Common myeloid progenitor, CD34-positive (primary cell): ENCODE measurements around the gene CREB3L4.
"Not testable (repeated sequence)": the region's sequence is repeated elsewhere in the genome, so short reads cannot be mapped to it uniquely, and the experiment has no call there.

Experiments used
- CTCF ChIA-PET: fragments of 350-600 bp; sonication (Branson Sonifier 250); formaldehyde crosslinking; loops from one replicate; lab custom pipeline; 2021; ENCODE audit warnings: antibody characterized with exemption; lab: Charles Lee
- POLR2A ChIA-PET: fragments of 350-600 bp; sonication (Branson Sonifier 250); formaldehyde crosslinking; loops from one replicate; lab custom pipeline; 2021; ENCODE audit warnings: antibody characterized with exemption; lab: Charles Lee
- DNase-seq, 3 donors: peaks; one replicate each; pipeline versions ENCODE4 v3.0.0 to v3.0.0-alpha.2; 2013
- H3K27ac ChIP-seq, 2 experiments: 1 replicate in 1 of 2; 2 replicates in 1 of 2; pipeline ENCODE4 v1.7.0; 2013; ENCODE audit warnings: inconsistent platforms in 2 of 2, low read length in 2 of 2, mild to moderate bottlenecking in 2 of 2, low read depth in 1 of 2, moderate library complexity in 1 of 2; ENCODE audit not compliant: severe bottlenecking in 2 of 2, insufficient read depth in 1 of 2, poor library complexity in 1 of 2
- H3K27me3 ChIP-seq, 5 experiments: replicated peaks in 2 of 5; 1 replicate in 3 of 5; 2 replicates in 2 of 5; pipeline versions ENCODE4 v1.6.1 to v1.7.0; 2013; ENCODE audit warnings: low read length in 4 of 5, mild to moderate bottlenecking in 2 of 5, moderate library complexity in 2 of 5, inconsistent platforms in 1 of 5; ENCODE audit not compliant: insufficient read depth in 5 of 5, control insufficient read depth in 4 of 5
- H3K36me3 ChIP-seq, 4 experiments: 1 replicate in 2 of 4; 2 replicates in 2 of 4; pipeline versions ENCODE4 v1.6.1 to v1.7.0; 2013; ENCODE audit warnings: low read length in 3 of 4, control low read depth in 1 of 4, mild to moderate bottlenecking in 1 of 4; ENCODE audit not compliant: control insufficient read depth in 4 of 4, insufficient read depth in 4 of 4
- H3K4me1 ChIP-seq, 4 experiments: 1 replicate in 3 of 4; 2 replicates in 1 of 4; pipeline versions ENCODE4 v1.6.1 to v1.7.1; 2013; ENCODE audit warnings: low read length in 3 of 4, mild to moderate bottlenecking in 3 of 4, control low read depth in 1 of 4, inconsistent platforms in 1 of 4, moderate library complexity in 1 of 4; ENCODE audit not compliant: control insufficient read depth in 4 of 4, insufficient read depth in 4 of 4; ENCODE audit errors: control extremely low read depth in 1 of 4
- H3K4me3 ChIP-seq, 7 experiments: 1 replicate in 4 of 7; 2 replicates in 3 of 7; pipeline versions ENCODE4 v1.5.1 to v1.7.0; 2013; ENCODE audit warnings: mild to moderate bottlenecking in 7 of 7, low read length in 6 of 7, moderate library complexity in 6 of 7, inconsistent platforms in 2 of 7, low read depth in 2 of 7, control low read depth in 1 of 7; ENCODE audit not compliant: insufficient read depth in 4 of 7, control insufficient read depth in 1 of 7; ENCODE audit errors: extremely low read depth in 1 of 7
- H3K9me3 ChIP-seq, 5 experiments: 1 replicate in 4 of 5; 2 replicates in 1 of 5; pipeline versions ENCODE4 v1.6.1 to v1.7.1; 2013; ENCODE audit warnings: low read length in 4 of 5, mild to moderate bottlenecking in 2 of 5, inconsistent platforms in 1 of 5, low read depth in 1 of 5, moderate library complexity in 1 of 5; ENCODE audit not compliant: control insufficient read depth in 4 of 5, insufficient read depth in 2 of 5; ENCODE audit errors: control extremely low read depth in 1 of 5
- WGBS: methylation state at CpG from one replicate; pipeline ENCODE4 v1.1.5; 2013; ENCODE audit not compliant: insufficient coverage; 5-methylcytosine and 5-hydroxymethylcytosine counted together

The CREB3L4 gene

DNA sequence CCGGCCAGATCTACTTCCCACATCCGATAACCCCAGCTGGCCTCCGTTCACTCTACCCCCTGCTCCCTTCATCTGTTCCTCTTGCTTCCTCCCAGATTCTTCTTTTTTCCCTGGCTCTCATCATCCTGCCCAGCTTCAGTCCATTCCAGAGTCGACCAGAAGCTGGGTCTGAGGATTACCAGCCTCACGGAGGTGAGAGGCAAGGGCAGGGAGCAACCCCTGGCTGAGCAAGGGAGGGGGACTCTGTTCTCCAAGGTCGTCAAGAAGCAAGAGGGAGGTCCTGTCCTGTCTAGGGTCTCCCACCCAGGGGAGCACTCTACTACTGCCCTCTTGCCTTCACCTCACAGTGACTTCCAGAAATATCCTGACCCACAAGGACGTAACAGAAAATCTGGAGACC lies 5.8 kb downstream of the CREB3L4 start:
- no peak for DNase-seq
- H3K9me3 ChIP-seq: no peaks in the 10 kb centered on the region
- 91% methylated on average over 6 of the region's 7 CpGs for WGBS
- H3K4me1 ChIP-seq: peaks cover 4 to 50% (median 37%) of the 10 kb centered on the region in 4 experiments
- H3K4me3 ChIP-seq: no peak overlapping the region
- no peaks in the 10 kb centered on the region for H3K27me3 ChIP-seq
- ChIA-PET CTCF (interaction anchor here (1.1 to 9.1 kb wide), 3 partner anchors 13 to 52 kb away, joined by 3 to 65 read pairs (median 9); partner anchors contain the start of genes DENND4B and RAB13), POLR2A (interaction anchor here (0.9 to 1.0 kb wide), 2 partner anchors 15 to 51 kb away, joined by 3 read pairs; partner anchors contain the start of genes CRTC2 and GATAD2B)
- peaks cover 11 to 40% (median 24%) of the 10 kb centered on the region in 4 experiments for H3K36me3 ChIP-seq
- peak overlapping the region in 1 of 2 experiments; percentile 11 for H3K27ac ChIP-seq

DNA sequence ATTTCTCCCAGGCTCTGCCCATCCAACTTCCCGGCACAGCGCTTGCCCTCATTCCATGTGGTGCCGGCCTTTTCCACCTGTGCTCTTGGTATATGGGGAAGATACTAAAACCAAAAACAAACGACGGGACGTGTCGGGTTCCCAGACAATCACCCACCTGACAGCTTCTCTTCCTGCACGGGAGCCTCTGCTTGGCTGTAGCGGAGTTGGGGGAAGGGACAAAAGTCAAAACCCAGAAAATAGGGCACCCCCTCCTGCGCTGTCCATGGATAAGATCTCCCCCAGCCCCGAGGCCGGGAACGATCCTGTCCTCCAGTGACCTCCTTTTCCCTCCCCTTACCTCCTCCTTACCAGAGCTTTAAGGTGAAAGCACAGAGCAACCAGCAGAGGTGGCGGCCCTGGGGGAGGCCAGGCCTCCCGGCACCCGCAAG lies 9.1 kb downstream of the CREB3L4 start:
- 0% methylated on average over 11 of the region's 16 CpGs for WGBS
- DNase-seq: no peak
- peak overlapping the region; percentile 80 to 98 (median 88) for H3K4me3 ChIP-seq
- no peaks in the 10 kb centered on the region for H3K9me3 ChIP-seq
- peaks cover 4 to 37% (median 28%) of the 10 kb centered on the region in 4 experiments for H3K4me1 ChIP-seq
- H3K27me3 ChIP-seq: no peaks in the 10 kb centered on the region
- peaks cover 11 to 38% (median 27%) of the 10 kb centered on the region in 4 experiments for H3K36me3 ChIP-seq
- H3K27ac ChIP-seq: peak overlapping the region; percentile 75 to 93
- POLR2A ChIA-PET: interaction anchor here (0.6 to 2.7 kb wide), 5 partner anchors 9 to 1514 kb away, joined by 3 to 25 read pairs (median 8); partner anchors contain the start of genes CREB3L4, DENND4B, RAB13 and RPS27
- CTCF ChIA-PET: interaction anchor here (0.5 to 9.1 kb wide), 13 partner anchors 10 to 278 kb away, joined by 3 to 65 read pairs (median 5); partner anchors contain the start of genes CREB3L4, DENND4B, RAB13 and SLC39A1

GRCh38 chr1:153977250-153978240 lies 9.8 kb downstream of the CREB3L4 start, which contains the start of gene JTB:
Gene JTB, minus strand, starts transcription at chr1:153977674. Its CDS starts 422 bp downstream, at chr1:153977252.
- peak; percentile 78 to 91 (median 88) for DNase-seq

GRCh38 chr1:153978274-153978909 lies 10.7 kb downstream of the CREB3L4 start:
- Histone ChIP-seq H3K36me3 (peaks cover 11 to 26% (median 23%) of the 10 kb centered on the region in 4 experiments), H3K4me1 (peaks cover 4 to 32% (median 20%) of the 10 kb centered on the region in 4 experiments), H3K27me3 (no peaks in the 10 kb centered on the region), H3K9me3 (no peaks in the 10 kb centered on the region), H3K27ac (peak overlapping the region in 1 of 2 experiments; percentile 93), H3K4me3 (peak overlapping the region in 6 of 7 experiments; percentile 80 to 98 (median 90))
- 84% methylated on average over 6 of the region's 9 CpGs for WGBS
- DNase-seq: no peak
- ChIA-PET POLR2A (interaction anchor here (0.6 to 2.7 kb wide), 4 partner anchors 11 to 238 kb away, joined by 3 to 25 read pairs (median 9); partner anchors contain the start of genes CREB3L4, DENND4B and RPS27), CTCF (interaction anchor here (0.6 to 9.1 kb wide), 11 partner anchors 8 to 245 kb away, joined by 3 to 65 read pairs (median 6); partner anchors contain the start of genes CREB3L4, DENND4B, RAB13 and SLC39A1)

More at GRCh38 chr1:153977250-153978240, 9.8 kb downstream of the CREB3L4 start, which contains the start of gene JTB:
- peak within 1 kb of the TSS; percentile 80 to 98 (median 88) for H3K4me3 ChIP-seq
- H3K4me1 ChIP-seq: peaks cover 4 to 35% (median 22%) of the 10 kb centered on the region in 4 experiments
- ChIA-PET CTCF (interaction anchor here (0.5 to 9.1 kb wide), 12 partner anchors 9 to 279 kb away, joined by 3 to 65 read pairs (median 5); partner anchors contain the start of genes CREB3L4, DENND4B, RAB13 and SLC39A1), POLR2A (interaction anchor here (0.5 to 2.7 kb wide), 7 partner anchors 8 to 1514 kb away, joined by 3 to 25 read pairs (median 6); partner anchors contain the start of genes CREB3L4, DENND4B, RAB13 and RPS27)
- WGBS: 0% methylated on average over 72 of the region's 75 CpGs
- no peaks in the 10 kb centered on the region for H3K27me3 ChIP-seq
- H3K9me3 ChIP-seq: no peaks in the 10 kb centered on the region
- H3K36me3 ChIP-seq: peaks cover 11 to 32% (median 26%) of the 10 kb centered on the region in 4 experiments
- peak within 1 kb of the TSS; percentile 75 to 93 for H3K27ac ChIP-seq

- H3K9me3 ChIP-seq, DNase-seq, H3K27me3 ChIP-seq, H3K27ac ChIP-seq: not testable (repeated sequence)
- over 99% methylated on average over 12 of the region's 12 CpGs for WGBS
- H3K4me3 ChIP-seq: peak overlapping the region in 1 of 7 experiments; percentile 98
- ChIA-PET CTCF (interaction anchor here (0.8 to 9.1 kb wide), 5 partner anchors 7 to 182 kb away, joined by 3 to 65 read pairs (median 8); partner anchors contain the start of genes CREB3L4, DENND4B and RAB13), POLR2A (interaction anchor here (0.6 to 2.7 kb wide), 2 partner anchors 11 to 237 kb away, joined by 3 to 10 read pairs; partner anchors contain the start of gene RPS27)
- H3K36me3 ChIP-seq: peaks cover 6 to 19% (median 17%) of the 10 kb centered on the region in 4 experiments
- peaks cover 4 to 33% (median 21%) of the 10 kb centered on the region in 4 experiments for H3K4me1 ChIP-seq
Measured at GRCh38 chr1:153979091-153979490, 11.4 kb downstream of the CREB3L4 start.

- peaks cover 18 to 41% (median 30%) of the 10 kb centered on the region in 4 experiments for H3K4me1 ChIP-seq
- DNase-seq, H3K27me3 ChIP-seq, H3K27ac ChIP-seq, POLR2A ChIA-PET, H3K9me3 ChIP-seq, H3K4me3 ChIP-seq, CTCF ChIA-PET: not testable (repeated sequence)
- 100% methylated on average over 2 of the region's 2 CpGs for WGBS
- peaks cover 0 to 12% (median 5%) of the 10 kb centered on the region in 4 experiments for H3K36me3 ChIP-seq
Measured at GRCh38 chr1:153981735-153982134, 14.0 kb downstream of the CREB3L4 start.
